HG02763 (cell line): Measurements from ENCODE around the gene TMBIM6.

ENCODE experiments used
- ATAC-seq: cut with Tn5 transposase; IDR thresholded peaks from one replicate; pipeline ENCODE4 v1.9.1; 2021; ENCODE audit warnings: mild to moderate bottlenecking, moderate library complexity; ENCODE audit not compliant: unreplicated experiment

The TMBIM6 gene

DNA sequence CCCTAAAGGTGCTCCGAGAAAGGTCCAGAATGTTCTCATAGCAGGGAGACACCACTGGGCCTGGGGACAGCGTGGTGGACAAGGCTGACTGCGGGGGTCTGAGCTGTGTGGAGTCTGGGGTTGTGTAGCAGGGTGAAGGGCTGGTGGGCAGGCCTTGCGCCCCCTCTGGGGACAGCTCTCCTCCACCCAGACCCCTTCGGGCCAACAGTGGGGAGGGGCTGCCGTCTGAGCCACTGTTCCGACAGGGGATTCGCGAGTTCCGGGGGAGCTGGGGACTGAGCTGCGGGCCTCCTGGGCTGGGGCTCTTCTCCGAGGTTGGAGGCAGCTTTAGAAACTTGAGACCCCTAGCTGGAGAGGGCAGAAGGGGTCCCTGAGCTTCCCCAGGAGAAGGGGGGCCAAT is 54.8 kb downstream of the TMBIM6 start:
- no peak for ATAC-seq

DNA sequence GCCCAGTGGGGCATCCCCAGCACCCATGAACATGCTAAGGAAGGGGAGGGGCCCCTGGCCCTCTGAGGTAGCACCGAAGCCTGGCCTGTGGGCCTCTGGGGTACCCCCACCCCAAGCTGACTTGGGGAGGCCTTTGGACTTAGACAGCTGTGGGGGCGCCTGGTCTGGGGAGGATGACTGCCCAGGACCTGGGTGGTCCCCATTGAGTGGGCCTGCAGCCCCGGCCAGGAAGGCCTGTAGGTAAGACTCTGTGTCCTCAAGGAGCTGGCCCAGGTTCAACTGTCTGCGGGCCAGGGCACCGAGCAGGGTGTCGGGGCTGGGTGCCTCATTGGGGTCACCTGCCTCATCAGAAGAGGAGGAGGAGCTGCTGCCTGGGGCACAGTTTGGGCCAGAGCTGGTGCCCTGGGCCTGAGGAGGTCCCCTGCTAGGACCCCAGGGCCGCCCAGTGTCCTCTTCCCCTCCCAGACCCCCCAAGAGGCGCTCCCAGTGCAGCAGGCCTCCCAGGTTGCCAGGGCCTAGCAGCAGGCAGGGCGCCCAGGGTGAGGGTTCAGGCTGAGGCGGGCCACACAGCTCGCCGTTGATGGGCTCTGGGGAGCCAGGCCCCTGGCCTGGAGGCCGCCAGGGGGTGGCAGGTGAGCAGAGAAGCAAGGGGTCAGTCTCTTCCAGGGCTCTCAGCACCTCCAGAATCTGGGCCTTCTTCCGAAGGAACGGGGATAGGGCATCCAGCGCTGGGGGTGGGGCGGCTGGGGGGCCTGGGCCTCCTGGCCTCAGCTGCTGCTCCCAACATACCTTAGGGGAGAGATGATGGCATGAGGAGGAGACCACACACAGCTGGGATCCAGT is 55.5 kb downstream of the TMBIM6 start:
- ATAC-seq = no peak

DNA sequence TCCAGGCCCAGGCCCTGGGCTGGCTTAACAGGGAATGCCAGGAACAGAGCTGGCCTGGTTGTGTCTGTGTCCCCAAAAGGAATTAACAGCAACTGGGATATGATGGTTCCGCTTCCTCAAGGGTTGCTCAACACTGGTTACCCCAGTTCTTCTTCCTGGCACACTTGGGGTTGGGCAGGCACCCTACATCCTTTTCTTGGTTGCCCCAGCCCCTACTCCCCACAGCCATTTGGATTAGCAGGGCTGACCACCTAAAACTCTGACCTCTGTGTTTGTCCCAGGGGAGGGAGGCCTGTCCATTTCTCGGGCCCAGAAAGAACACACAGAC is 56.1 kb downstream of the TMBIM6 start:
- ATAC-seq = no peak

DNA sequence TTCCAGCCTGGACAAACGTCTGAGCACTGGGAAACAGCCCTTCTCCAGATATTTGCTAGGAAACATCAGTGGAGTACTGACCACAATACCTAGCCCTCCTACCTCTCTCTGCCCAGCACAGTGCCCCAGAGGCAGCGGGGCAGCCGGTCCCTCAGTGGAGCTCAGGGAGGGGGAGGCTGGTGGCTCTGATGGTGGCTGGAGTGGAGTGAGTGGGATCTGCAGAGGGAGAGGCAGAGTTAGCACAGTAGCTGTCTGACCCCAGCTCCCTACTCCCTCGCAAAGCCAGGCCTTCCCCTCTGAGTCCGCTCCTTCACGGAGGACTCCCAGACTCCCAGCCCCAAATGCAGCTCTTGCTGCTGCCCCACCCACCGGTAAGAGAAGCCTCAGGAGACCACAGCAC is 56.9 kb downstream of the TMBIM6 start:
- no peak for ATAC-seq

DNA sequence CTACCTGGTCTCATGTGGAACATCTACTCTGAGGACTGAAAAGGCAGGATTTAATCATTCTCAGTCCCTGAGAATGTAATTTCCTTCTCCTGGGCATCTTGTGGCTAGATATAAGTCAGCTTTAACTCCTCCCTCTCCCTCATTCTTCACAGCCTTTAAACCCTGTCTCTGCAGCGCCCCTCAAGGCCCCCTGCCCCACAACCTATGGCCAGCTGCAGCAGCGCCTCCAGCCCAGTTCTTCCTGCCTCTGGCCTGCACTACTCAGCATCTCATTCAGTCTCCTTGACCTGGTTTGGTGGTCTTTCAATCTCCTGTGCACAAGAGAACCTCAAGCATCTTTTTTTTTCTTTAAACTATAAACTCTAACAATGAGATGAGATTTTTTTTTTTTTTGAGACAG is 57.6 kb downstream of the TMBIM6 start:
- no peak for ATAC-seq

DNA sequence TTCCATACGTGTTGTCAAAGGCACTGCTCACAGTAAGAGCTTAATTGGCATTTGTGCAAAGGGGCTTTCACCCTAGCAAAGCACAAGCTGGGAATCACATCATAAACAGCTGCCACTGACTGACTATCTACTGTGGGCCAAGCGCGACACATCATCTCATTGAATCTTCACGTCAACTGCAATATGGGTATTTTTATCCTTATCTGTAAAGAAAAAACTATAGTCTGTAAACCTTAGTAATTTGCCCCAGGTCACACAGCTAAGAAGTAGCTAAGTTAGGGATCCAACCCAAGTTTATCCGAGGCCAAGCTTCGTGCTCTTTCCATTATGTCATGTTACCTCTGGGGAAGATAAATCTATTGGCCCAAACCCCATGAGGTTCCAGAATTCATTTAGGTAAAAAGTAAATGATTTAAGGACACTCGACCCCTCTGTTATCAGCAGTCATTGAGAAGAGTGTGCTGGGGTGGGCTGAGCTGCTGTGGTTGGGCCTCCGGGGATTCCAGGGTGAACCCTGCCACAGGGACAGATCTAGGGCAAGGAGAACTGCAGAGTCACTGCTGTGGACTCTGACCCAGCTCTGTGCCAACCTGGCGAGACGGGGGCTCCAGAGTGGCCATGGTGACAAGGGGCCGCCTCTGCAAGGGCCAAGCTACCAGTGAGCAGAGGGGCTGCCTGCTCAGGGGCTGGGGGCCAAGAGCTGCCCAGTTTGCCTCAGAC is 59.2 kb downstream of the TMBIM6 start:
- ATAC-seq = no peak

DNA sequence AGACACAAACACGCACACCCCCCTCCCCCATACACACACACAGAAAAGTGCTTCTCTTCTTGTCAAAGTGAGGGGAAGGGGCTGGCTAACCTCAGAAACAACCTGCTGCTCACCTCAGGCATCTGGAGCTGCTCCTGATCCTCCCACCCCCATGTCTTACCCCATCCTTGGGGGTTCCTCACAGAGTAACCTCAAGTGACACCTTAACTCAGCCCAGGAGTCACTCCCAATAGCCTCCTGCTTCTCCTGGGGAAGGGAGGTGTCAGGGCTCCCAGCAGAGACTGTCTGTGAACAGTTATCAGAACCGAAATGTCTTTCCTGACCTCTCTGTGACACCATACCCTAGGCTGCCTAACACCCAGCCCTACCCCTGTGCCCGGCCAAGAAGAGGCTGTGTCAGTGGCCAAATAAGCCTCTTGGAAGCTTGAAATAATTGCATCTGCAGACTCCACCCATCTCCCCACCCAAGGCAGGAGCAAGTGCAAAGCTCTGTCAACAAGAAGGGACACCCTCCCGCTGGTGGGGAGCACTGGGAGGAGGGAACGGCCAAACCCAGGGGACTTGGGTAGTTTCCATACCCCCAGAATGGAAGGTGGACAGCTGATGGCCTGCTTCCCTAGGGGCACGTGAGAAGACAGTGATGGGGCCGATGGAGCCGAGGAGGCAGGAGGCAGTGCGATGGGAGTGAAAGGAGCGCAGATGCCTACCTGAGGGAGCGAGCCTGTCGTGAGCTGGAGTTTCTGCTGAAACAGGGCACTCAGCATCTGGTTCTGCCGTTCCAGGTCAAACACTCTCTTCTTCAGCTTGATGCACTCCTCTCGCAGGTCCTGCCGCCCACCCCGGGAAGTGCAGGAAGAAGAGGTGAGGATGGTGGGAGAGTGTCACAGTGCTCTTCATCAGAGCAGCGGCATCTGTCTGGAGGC is 60.0 kb downstream of the TMBIM6 start:
- no peak for ATAC-seq

DNA sequence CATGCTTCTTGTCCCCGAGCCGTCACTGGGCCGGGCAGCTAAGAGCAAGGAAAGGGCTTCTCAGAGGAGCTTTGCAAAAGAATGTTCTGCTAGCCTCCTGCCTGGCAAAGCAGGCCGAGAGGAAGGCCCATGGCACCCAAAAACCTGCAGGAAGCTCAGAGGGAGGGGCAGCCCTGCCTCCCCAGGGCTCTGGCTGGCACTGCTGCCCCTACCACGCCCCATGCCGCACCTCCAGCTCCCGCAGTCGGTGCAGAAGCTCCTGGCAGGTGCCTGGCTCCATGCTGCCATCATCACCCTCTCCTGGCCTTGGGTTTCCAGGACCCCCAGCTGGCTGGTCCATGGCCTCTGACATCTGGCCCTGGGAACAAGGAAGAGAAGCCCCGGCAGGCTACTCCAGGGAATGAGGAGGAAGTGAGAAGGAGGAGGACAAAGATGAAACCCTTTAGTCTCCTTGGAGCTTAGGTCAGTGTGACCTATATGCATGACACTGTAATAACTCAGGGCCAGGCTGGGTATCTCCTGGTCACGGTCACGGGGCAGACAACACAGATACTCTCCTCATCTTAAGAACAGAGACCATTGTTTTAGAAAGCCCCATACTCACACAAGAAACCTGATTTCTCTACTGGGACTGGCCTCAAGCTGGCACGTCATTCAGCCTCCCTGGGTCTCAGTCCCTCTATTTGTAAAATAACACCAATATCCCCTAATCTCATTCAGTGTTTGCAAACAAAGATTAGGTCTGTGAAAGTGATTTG is 62.5 kb downstream of the TMBIM6 start:
- ATAC-seq = no peak

DNA sequence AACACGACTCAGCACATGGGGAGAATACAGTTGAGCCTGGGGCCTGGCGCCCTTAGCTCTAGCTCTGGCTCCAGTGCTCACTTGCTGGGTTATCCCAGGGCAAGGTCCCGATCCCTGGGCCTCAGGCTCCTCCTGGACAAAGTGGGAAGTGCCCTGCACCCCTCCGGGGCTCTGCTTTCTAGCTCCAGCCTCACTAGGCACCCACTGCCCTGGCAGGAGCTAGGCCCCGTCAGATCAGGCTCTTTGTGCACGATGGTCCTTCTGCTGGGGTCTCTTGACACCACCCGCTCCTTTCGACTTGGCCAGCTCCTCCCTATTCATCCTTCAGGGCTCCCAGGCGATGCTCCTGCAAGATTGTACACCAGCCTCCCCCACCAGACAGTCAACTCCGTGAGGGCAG is 63.5 kb downstream of the TMBIM6 start:
- no peak for ATAC-seq

DNA sequence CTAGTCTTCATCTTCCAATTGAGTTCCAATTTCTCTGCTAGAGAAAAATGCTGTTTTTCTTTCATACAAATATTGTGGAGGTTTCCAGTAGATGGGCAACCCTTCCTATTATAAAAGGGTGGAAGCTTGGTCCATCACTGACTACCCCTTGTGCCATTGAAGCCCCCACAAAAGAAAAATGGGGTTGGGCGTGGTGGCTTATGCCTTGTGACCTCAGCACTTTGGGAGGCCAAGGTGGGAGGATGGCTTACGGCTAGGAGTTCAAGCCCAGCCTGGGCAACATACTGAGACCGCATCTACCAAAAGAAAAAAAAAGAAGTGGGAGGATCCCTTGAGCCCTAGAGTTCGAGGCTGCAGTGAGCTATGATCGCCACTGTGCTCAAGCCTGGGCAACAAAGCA is 64.1 kb downstream of the TMBIM6 start:
- ATAC-seq = no peak

DNA sequence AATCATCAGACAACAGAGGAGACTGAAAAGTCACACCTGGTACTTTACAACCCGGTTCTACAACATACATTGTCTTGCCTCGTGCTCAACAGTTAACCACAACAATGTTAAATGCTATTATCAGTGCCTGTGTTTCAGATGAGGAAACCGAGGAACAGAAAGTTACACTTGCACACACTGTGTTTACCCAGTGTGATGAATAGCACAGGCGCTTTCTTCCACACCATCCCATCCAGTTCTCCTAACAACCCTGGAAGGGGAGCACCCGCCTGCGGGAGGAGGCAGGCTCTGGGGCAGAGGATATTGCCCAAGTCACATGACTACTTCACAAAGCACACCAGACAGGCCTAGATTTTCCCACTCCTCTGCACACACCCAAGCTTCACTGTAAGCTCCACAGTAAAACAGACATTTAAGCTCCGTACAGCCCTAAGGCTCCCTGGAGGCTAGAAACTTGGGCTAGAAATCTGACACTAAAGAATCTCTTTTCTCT is 65.0 kb downstream of the TMBIM6 start:
- ATAC-seq = no peak

DNA sequence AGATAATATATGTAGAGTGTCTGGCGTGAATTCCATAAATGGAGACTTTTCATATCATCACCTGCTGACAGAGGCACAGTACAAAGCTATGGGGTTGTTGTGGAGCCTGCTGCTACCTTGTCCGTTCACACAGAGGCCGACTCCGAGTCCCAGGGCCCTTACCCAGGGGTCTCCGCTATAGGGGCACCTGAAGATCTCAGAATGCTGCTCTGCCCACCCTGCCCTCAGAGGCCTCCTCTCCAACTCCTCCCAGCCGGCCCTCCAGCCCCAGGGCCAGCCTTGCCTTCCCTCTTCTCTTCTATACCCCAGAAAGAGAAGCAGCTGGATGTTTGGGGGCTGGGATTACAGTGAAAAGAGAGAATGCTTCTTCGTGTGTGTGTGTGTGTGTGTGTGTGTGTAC is 65.5 kb downstream of the TMBIM6 start:
- no peak for ATAC-seq

DNA sequence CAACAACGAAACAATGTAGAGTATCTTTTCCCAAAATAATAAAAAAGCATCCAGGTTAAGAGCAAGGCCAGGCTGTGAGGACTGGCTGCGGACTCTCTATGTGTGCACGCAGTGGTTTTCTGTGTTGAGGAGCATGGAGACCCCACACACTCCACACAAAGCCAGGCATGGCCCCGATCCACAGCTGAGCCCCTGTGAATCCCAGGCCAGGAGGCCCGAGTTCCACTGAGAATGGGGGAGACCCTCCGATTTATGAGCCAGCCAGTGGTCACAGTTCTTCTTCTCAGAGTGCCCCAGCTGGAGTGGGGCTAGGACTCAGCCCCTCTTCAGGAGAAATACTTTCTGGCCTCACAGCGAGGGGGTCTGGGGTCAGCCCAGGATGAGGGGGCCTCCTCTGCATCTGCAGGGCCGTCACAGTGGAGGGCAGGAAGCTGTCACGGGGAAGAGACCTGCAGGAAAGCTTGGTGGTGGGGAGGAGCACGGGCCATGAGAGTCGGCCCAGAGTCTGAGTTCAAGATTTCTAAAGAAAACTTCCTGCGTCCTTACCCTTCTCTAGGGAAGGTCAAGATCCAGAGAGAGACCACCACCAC is 66.7 kb downstream of the TMBIM6 start:
- ATAC-seq = no peak

DNA sequence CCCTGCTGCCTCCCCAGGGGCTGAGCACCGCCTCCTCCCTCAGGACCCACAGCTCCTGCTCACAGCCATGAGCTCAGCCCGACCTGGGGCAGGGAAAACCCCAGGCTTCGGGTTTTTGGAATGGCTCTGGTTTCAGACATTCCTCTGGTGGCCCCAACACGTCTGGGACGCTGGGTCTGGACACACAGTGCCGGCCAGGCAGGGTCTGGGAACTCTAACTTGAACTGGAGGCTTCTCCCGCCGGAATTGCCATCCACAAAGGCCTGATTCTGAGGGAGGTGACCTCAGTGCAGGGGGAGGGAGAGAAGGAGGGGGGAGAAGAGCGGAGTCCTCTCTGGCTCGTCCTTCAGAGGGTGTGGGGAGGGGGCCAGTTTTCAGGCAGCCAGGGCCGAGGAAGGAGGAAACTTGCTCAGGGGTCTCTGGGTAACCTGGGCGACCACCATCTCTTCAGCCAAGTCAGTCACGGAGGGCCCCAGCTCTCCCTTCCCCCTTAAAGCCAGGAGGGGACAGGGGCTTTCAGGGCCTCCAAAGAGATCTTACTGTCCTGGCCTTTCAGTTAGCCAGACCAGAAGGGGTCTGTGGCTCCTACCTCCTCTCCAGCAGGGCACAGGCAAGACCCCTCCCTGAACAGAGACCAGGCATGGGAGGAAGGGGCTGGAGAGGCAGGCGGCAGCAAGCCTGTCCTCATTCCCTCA is 67.5 kb downstream of the TMBIM6 start:
- ATAC-seq = no peak

DNA sequence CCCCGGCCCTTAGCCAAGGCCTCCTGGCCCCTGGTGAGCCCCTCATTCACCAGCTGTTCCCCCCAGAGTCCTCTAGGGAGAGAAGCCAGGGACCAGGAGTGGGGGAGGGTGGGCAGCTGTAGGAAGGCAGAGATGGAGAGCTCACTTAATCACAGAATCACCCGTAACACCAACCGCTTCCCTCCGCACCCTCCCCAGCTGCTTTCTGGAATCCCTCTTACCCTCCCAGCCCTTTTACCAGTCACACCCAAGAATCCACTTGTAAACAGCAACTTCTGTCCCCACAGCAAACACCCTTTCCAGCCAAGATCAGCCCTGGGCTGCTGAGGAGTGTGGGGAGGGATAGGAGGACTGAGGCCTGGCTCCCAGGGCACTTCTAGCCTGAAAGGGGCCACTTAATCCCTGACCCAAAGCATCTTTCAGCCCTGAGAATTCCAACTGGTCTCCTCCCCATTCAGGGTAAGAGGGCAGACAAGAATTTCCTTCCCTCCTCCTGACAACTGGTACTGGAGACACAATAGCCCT is 68.1 kb downstream of the TMBIM6 start:
- ATAC-seq = no peak

DNA sequence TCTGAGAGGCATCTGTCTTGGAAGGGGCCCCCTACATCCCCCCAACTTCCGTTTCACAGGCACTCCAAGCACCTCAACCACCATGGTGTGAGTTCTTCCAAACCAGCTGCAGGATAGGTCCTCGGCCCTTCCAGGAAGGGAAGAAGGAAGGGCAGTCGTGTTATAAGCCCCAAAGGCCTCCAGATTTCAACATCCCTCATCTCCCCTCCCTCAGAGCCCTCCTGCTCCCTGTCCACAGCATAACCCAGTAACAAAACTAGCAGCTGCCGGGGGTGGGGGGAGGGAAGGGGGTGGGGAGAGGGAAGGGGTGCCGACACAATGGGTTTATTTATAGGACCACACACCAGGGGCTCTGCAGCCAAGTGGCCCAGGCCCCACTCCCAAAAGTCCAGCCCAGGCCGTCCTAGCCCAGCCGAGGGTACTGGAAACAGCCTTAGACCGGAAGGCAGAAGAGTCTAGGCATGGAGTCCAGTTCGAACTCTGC is 68.6 kb downstream of the TMBIM6 start:
- ATAC-seq = no peak

DNA sequence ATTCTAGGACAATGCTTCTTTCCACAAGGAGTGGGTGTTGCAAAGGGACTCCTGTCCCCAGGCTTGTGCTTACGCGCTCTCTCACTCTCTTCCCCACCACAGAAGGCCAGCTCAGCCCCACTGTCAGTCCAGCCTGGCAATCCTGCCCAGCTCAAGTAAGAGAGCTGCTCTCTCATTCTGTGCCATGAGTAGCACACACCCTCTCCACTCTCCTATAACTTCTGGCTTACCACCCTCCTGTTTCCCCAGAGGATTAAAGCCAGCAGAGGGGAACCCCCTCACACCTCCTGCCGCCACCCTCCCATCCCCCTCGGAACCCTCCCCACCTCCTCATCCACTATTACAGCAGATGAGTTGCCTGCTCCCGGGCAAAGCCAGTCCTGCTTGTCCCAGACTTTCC is 69.8 kb downstream of the TMBIM6 start:
- no peak for ATAC-seq

DNA sequence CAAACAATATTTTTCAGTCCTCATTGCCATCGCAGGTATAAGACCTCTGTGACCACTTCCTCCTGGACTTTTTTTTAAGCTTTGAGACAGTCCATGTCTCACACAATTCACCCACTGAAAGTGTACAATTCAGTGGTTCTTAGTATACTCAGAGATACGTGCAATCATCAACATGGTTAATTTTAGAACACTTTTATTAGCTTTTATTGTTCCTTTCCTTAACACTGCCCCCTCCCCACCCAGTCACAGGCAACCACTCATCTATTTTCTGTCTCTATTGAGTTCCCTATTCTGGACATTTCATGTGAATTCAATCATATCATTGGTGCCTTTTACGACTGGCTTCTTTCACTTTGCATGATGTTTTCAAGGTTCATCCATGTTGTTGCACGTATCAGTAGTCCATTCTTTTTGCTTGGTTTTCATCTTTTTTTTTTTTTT is 70.6 kb downstream of the TMBIM6 start:
- ATAC-seq = no peak

DNA sequence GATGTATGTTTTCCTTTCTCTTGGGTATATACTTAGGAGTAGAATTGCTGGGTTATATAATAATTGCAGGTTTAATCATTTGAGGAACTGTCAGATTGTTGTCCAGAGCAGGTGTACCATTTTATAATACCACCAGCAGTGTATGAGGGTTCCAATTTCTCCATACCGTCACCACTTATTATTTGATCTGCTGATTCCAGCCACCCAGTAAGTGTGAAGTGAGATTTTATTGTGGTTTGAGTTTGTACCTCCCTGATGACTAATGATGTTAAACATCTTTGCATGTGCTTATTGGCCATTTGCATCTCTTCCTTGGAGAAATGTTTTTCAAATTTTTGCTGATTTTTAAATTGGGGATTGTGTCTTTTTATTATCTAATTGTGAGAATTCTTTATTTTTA is 71.8 kb downstream of the TMBIM6 start:
- no peak for ATAC-seq
